DMS114 treated with DMSO at 0.1 percent for 48 hours (cell line): ENCODE measurements around the gene CCDC28B.
"Not testable (repeated sequence)": the region's sequence is repeated elsewhere in the genome, so short reads cannot be mapped to it uniquely, and the experiment has no call there.

Experiments used
- DNase-seq: peaks from one replicate; lab custom pipeline; 2025; ENCODE audit not compliant: unreplicated experiment; lab: John Stamatoyannopoulos, UW

The CCDC28B gene

GRCh38 chr1:32200226-32201010 lies at the start of gene CCDC28B:
CCDC28B (plus strand) TSS chr1:32200595; CDS start chr1:32201936, 1,341 bp downstream.
- DNase-seq: peak; percentile 55

GRCh38 chr1:32150847-32151246 lies 49.5 kb upstream of the CCDC28B start:
- DNase-seq: no peak

DNA sequence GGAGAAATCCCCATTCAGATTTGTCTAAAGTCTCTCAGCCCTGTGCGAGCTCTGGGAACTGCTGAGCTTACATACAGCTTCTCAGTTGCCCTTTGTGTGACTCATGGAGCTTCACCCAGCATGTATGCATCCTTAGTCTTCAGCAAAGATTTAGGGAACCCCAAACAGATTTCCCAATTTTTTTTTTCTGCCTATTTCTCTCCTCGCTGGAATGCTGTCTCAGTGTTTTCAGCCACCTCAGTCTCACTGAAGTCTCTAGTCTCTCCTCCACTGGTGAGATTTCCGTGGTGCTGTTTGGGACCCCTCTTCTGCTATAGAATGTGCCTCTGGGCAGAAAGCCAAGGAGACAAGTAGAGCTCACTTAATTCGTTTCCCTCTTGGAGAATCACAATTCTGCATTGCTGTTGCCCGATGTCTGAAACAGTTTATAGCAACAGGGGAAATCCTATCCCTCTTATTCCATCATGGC lies 49.0 kb upstream of the CCDC28B start:
- DNase-seq: no peak

- DNase-seq: no peak
Observed at GRCh38 chr1:32159189-32159588, 41.2 kb upstream of the CCDC28B start.

DNA sequence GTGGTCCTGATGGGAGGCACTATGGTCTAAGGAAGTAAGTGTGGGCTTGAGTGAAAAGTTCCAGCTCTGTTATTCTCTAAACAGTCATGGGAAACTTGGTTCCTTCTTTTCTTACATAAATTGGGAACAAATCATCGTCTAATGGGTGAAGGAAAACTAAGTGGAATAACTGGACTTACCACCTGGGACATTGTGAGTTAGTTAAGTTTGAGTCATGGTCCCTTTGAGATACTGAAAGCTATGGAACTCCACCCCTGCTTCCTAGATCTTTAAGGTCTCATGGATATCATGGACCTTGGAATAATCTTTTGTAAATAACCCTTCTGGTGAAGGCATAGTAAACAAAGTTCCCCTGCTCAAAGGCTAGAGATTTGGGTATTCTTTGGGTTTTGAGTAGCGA lies 37.0 kb upstream of the CCDC28B start:
- no peak for DNase-seq

- not testable (repeated sequence) for DNase-seq
Observed at GRCh38 chr1:32165633-32166032, 34.8 kb upstream of the CCDC28B start.

DNA sequence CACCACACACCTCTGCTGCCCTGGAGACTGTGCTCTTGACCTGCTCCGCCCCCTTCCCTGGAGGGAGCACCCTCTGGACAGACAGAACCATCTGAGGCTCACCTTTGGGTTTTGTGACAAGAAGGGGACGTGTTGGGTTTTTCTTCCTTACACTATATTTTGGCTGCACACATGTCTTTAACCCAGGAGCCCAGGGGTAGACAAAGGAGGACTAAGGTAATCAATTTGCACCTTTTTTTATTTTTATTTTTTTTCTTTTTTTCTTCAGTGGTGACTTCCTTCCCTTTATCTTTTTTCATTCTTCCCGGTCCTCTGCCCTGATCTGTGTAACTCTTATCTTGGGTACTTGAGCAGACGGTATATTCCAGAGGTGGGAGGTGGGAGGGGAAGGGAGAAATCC lies 29.4 kb upstream of the CCDC28B start:
- no peak for DNase-seq

GRCh38 chr1:32172621-32173245 lies 27.7 kb upstream of the CCDC28B start:
- DNase-seq: no peak

DNA sequence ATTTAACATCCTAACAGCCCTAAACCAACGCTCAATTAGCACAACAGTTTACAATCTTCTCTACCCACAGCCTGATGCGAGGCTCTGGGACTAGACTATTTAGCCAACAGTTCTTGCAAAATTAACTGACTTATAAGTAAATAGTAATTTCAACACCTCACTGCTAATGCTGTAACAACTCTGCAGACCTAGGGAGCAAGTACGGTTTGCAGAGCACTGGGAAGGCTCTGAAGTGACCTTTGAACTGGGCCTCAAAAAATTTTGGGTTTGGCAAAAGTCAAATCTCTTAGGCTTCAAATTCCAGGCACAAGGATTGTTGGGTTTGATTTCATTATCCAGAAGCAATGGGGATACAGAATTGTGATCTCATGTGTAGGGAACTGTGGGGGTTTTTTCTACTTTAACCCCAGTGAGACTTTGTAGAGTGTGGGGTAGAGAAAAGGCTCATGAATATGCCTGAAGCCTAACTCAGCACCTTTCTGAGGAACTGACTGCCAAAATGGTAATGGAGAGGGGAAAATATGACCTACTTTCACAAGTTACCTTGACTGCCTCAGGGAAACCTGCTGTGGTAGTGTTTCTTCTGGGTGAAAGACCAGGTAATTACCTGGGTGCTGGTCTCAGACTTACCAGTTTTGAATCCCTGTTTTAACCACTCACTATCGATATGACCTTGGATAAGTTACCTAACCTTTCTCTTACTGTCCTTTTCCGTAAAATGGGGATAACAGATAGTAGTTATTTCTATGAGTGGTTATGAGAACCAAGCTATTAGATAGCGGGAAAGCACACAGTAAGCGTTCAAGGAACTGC lies 21.8 kb upstream of the CCDC28B start:
- no peak for DNase-seq

DNA sequence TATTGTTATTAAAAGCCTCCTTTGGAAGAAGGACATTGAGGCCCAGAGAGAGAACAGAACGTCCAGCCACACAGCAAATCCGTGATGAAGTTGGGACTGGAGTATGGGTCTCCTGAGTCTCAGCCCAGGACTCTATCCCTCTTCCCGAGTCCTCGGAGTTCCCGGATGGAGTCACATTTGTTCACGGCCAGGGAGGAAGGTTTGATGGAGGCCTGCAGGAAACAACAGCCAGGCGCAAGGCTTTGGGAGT lies 21.3 kb upstream of the CCDC28B start:
- no peak for DNase-seq

DNA sequence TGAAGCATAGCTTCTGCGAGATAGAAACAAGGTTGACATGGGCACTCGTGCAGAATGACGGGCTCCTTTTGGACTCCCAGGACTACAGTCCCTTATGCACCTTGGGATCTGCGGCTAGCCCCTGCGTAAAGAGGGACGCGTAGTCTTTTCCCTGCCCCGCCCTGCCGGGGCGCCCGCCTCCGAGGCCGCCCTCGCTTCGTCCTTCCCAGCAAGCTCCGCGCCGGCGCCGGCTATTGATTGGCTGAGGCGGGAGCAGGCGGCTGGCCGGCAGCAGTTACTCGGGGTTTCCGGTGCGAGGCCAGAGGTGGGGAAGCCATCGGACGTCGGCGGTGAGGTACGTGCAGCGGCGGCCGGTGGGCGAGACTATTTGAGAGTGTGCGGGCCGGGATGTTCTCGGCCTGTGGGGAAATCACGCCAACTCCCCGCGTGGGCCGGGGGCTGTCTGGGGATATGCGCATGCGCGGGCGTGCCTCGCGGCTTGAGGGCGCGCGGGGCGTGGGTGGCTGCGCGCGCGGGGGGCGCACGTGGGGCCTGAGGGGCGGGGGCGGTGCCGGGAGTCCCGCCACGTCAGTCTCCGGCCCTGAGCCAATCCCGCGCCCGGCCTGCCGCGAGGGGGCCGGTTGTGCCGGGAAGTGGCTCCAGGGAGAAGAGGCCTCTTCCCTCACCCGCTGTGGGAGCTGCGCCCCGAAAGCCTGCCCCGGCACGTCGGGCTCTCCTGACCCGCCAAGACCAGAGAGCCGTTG lies 20.8 kb upstream of the CCDC28B start, which contains the start of gene TXLNA:
TSS of gene TXLNA (plus strand) at position 233 of the 743 bp plus-strand sequence. CDS start 671 bp downstream, outside the sequence.
- DNase-seq: peak; percentile 89

DNA sequence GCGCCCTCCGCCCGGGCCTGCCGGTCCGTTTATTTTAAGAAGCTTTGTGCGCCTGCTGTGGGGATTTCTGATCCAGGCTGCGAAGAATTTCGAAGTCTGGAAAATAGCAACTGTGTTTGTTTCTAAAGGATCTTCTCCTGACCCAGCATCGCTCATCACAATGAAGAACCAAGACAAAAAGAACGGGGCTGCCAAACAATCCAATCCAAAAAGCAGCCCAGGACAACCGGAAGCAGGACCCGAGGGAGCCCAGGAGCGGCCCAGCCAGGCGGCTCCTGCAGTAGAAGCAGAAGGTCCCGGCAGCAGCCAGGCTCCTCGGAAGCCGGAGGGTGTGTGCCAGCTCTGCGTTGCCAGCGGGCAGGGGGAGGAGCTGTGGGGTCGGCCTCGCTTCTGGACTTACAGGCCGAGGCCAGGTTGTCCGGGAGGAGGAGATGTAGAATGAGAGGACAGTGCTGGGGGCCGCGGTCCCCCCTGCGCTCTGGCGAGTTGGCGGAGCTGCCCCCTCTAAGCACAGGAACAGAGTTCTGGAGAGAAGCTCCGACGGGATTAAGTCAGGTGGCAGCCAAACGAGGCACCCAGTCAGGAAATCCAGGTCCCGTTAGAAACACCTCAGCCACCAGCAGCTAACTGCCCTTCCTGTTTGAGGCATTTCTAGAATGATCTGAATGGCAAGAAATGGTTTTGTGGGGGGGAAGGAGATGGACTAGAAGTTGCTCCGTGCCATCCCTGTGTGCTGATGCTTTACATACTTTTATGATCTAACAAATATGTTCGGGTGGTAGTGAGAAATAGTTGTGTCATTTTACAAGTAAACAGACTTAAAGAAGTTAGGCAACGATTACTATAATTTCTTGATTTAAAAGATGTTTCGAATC lies 20.0 kb upstream of the CCDC28B start:
- DNase-seq: no peak

- DNase-seq: no peak
Observed at GRCh38 chr1:32181065-32181464, 19.3 kb upstream of the CCDC28B start.

DNA sequence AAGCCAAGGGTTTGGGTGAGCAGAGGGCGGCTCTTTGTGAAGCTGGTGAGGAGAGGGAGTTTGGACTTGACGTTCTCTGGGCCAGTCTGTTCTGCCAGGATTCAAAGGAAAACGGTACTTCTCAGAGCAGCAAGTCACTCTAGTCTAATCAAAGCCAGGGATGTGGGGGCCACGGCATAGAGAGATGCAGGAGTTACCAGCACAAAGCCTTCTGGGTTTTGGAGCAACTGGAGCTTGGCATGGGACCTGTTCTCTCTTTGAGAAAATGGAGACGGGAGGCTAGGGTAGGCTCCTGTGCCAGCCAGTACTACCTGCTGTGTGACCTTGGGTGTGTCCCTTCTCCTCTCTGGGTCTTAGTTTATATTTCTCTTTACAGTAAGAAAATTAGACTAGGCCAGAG lies 18.8 kb upstream of the CCDC28B start:
- DNase-seq: no peak

GRCh38 chr1:32182060-32182459 lies 18.3 kb upstream of the CCDC28B start:
- DNase-seq: no peak

DNA sequence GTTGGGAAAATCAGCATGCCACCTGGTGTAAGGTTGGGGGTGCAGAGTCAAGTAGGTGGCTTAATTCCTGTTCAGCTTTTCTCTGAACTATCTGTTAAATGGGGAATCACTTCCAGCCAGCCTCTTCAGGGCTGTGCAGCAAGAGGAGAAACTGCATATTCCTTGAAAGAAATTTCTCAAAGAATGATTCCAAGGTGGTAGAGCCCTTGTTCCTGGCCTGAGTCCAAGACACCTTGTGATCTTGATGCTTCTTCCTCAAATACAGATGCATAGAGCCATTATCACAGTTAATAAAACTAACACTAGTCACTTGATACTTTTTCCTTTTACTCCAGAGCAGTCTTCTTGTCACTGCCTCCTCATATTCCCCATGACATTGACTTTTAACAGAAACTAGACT lies 15.7 kb upstream of the CCDC28B start:
- no peak for DNase-seq

DNA sequence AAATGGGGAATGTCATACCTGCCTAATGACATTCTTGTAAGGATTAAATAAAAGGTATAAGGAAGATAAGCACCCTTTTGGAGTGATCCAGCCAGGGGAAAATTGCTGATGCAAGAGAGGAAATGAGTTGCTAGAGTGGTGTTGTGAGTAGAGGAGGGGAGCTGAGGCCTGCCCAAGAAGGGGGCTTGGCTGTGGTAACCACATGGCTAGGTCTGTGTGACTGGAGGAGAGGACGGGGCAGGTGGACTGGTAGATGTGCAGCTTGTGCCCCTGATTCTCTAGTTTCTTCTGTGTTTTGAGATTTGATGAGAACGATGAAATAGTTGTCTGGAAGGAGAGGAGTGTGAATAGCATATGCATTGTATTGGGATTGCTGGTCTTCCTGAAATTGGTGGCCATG lies 14.3 kb upstream of the CCDC28B start:
- no peak for DNase-seq

DNA sequence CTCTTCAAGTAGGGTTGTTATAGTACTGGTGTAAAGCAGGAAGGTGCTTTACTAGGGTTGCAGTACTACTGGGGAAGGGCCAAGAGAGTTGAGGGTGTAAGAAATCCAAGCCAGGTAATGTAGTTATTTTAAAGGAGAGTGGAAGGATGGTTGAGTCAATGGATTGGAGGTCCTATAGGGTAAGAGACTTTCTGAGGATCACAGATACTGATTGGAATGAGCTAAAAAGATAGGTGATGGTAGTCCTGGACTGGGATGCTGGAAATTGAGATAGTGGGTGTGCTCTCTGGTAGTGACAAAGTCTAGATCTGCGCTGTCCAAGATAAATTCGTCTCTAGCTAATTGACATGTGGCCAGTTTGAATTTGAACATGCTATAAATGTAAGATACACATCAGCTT lies 13.9 kb upstream of the CCDC28B start:
- DNase-seq: no peak

- DNase-seq: no peak
Observed at GRCh38 chr1:32187850-32188249, 12.5 kb upstream of the CCDC28B start.
